ENCODE data around the gene LTBP3.

Gene LTBP3

DNA sequence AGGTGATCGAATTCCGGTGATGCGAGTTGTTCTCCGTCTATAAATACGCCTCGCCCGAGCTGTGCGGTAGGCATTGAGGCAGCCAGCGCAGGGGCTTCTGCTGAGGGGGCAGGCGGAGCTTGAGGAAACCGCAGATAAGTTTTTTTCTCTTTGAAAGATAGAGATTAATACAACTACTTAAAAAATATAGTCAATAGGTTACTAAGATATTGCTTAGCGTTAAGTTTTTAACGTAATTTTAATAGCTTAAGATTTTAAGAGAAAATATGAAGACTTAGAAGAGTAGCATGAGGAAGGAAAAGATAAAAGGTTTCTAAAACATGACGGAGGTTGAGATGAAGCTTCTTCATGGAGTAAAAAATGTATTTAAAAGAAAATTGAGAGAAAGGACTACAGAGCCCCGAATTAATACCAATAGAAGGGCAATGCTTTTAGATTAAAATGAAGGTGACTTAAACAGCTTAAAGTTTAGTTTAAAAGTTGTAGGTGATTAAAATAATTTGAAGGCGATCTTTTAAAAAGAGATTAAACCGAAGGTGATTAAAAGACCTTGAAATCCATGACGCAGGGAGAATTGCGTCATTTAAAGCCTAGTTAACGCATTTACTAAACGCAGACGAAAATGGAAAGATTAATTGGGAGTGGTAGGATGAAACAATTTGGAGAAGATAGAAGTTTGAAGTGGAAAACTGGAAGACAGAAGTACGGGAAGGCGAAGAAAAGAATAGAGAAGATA lies 59.0 kb downstream of the LTBP3 start, which contains the start of gene MALAT1:
TSS of gene MALAT1 (plus strand) at position 69 of the 736 bp plus-strand sequence.
- peak within 1 kb of the TSS; percentile 98 for H2BK120ac ChIP-seq (ENCODE audit: low read depth, low read length)
- H4K5ac ChIP-seq (ENCODE audit: low read length) = peak within 1 kb of the TSS; percentile 36
- peak within 1 kb of the TSS; percentile 99 for H3K27ac ChIP-seq (ENCODE audit: low read depth, low read length)
- peak within 1 kb of the TSS; percentile 99 for H4K8ac ChIP-seq (ENCODE audit: low read depth, low read length)
- H3K79me2 ChIP-seq (ENCODE audit: control insufficient read depth, insufficient read depth, low read length) = peaks cover 44% of the 10 kb centered on the region
- peak within 1 kb of the TSS; percentile 29 for H3K23ac ChIP-seq (ENCODE audit: low read length)
- WGBS (ENCODE audit: extremely low coverage, insufficient coverage, low lambda C conversion rate) = 100% methylated on average over 4 of the region's 24 CpGs
- peak within 1 kb of the TSS; percentile 97 for H2AK5ac ChIP-seq (ENCODE audit: low read length)
- H3K18ac ChIP-seq (ENCODE audit: low read length) = peak within 1 kb of the TSS; percentile 100
- peak within 1 kb of the TSS; percentile 100 for H3K4ac ChIP-seq (ENCODE audit: low read depth, low read length)
- H3K36me3 ChIP-seq (ENCODE audit: control insufficient read depth, insufficient read depth, low read length) = peaks cover 6% of the 10 kb centered on the region
- no peaks in the 10 kb centered on the region for H3K27me3 ChIP-seq (ENCODE audit: insufficient read depth, low read length, poor library complexity)
- H3K4me2 ChIP-seq (ENCODE audit: low read length) = peak within 1 kb of the TSS; percentile 99
- peaks cover 5% of the 10 kb centered on the region for H3K79me1 ChIP-seq (ENCODE audit: low read length)
- H3K4me1 ChIP-seq (ENCODE audit: control insufficient read depth, low read depth, low read length) = peaks cover 9% of the 10 kb centered on the region
- H2BK5ac ChIP-seq (ENCODE audit: low read length) = peak within 1 kb of the TSS; percentile 96
- peak within 1 kb of the TSS; percentile 27 for H2BK15ac ChIP-seq (replicated peaks; ENCODE audit: low read depth)
- H3K56ac ChIP-seq (ENCODE audit: low read length) = peak within 1 kb of the TSS; percentile 99
- H3K4me3 ChIP-seq (ENCODE audit: low read length) = peak within 1 kb of the TSS; percentile 94
- DNase-seq = peak; percentile 96
- peak within 1 kb of the TSS; percentile 99 for H3K9ac ChIP-seq (ENCODE audit: low read length)

DNA sequence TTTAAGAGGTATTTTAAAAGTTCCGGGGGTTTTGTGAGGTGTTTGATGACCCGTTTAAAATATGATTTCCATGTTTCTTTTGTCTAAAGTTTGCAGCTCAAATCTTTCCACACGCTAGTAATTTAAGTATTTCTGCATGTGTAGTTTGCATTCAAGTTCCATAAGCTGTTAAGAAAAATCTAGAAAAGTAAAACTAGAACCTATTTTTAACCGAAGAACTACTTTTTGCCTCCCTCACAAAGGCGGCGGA lies 59.5 kb downstream of the LTBP3 start:
- peaks cover 9% of the 10 kb centered on the region for H3K4me1 ChIP-seq (ENCODE audit: control insufficient read depth, low read depth, low read length)
- H2BK5ac ChIP-seq (ENCODE audit: low read length) = peak overlapping the region; percentile 96
- WGBS (ENCODE audit: extremely low coverage, insufficient coverage, low lambda C conversion rate) = no CpG with 5 or more reads among the region's 6 CpGs
- peak overlapping the region; percentile 98 for H3K9ac ChIP-seq (ENCODE audit: low read length)
- no peak overlapping the region for H2AK5ac ChIP-seq (ENCODE audit: low read length)
- no peak overlapping the region for H3K4me3 ChIP-seq (ENCODE audit: low read length)
- no peaks in the 10 kb centered on the region for H3K27me3 ChIP-seq (ENCODE audit: insufficient read depth, low read length, poor library complexity)
- H4K5ac ChIP-seq (ENCODE audit: low read length) = peak overlapping the region; percentile 36
- no peak for DNase-seq
- H3K23ac ChIP-seq (ENCODE audit: low read length) = no peak overlapping the region
- peak overlapping the region; percentile 99 for H3K56ac ChIP-seq (ENCODE audit: low read length)
- peak overlapping the region; percentile 99 for H3K4me2 ChIP-seq (ENCODE audit: low read length)
- peak overlapping the region; percentile 98 for H2BK120ac ChIP-seq (ENCODE audit: low read depth, low read length)
- peak overlapping the region; percentile 100 for H3K4ac ChIP-seq (ENCODE audit: low read depth, low read length)
- no peak overlapping the region for H4K8ac ChIP-seq (ENCODE audit: low read depth, low read length)
- H3K27ac ChIP-seq (ENCODE audit: low read depth, low read length) = peak overlapping the region; percentile 99
- H3K18ac ChIP-seq (ENCODE audit: low read length) = peak overlapping the region; percentile 100
- H3K79me1 ChIP-seq (ENCODE audit: low read length) = peaks cover 5% of the 10 kb centered on the region
- H3K36me3 ChIP-seq (ENCODE audit: control insufficient read depth, insufficient read depth, low read length) = peaks cover 4% of the 10 kb centered on the region
- peak overlapping the region; percentile 27 for H2BK15ac ChIP-seq (replicated peaks; ENCODE audit: low read depth)
- H3K79me2 ChIP-seq (ENCODE audit: control insufficient read depth, insufficient read depth, low read length) = peaks cover 39% of the 10 kb centered on the region

DNA sequence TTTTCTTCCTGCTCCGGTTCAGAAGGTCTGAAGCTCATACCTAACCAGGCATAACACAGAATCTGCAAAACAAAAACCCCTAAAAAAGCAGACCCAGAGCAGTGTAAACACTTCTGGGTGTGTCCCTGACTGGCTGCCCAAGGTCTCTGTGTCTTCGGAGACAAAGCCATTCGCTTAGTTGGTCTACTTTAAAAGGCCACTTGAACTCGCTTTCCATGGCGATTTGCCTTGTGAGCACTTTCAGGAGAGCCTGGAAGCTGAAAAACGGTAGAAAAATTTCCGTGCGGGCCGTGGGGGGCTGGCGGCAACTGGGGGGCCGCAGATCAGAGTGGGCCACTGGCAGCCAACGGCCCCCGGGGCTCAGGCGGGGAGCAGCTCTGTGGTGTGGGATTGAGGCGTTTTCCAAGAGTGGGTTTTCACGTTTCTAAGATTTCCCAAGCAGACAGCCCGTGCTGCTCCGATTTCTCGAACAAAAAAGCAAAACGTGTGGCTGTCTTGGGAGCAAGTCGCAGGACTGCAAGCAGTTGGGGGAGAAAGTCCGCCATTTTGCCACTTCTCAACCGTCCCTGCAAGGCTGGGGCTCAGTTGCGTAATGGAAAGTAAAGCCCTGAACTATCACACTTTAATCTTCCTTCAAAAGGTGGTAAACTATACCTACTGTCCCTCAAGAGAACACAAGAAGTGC lies 60.0 kb downstream of the LTBP3 start:
- Histone ChIP-seq H3K27me3 (ENCODE audit: insufficient read depth, low read length, poor library complexity) (no peaks in the 10 kb centered on the region), H3K9ac (ENCODE audit: low read length) (peak overlapping the region; percentile 98), H2BK120ac (ENCODE audit: low read depth, low read length) (peak overlapping the region; percentile 98), H3K36me3 (ENCODE audit: control insufficient read depth, insufficient read depth, low read length) (peaks cover 3% of the 10 kb centered on the region), H2BK5ac (ENCODE audit: low read length) (peak overlapping the region; percentile 96), H3K4ac (ENCODE audit: low read depth, low read length) (peak overlapping the region; percentile 100), H3K79me1 (ENCODE audit: low read length) (peaks cover 5% of the 10 kb centered on the region), H3K56ac (ENCODE audit: low read length) (peak overlapping the region; percentile 99), H3K79me2 (ENCODE audit: control insufficient read depth, insufficient read depth, low read length) (peaks cover 35% of the 10 kb centered on the region), H3K4me3 (ENCODE audit: low read length) (peak overlapping the region; percentile 57), H3K18ac (ENCODE audit: low read length) (peak overlapping the region; percentile 100), H3K23ac (ENCODE audit: low read length) (peak overlapping the region; percentile 29), H3K27ac (ENCODE audit: low read depth, low read length) (peak overlapping the region; percentile 99), H2BK15ac (replicated peaks; ENCODE audit: low read depth) (peak overlapping the region; percentile 27), H4K5ac (ENCODE audit: low read length) (peak overlapping the region; percentile 36), H2AK5ac (ENCODE audit: low read length) (peak overlapping the region; percentile 97), H3K4me2 (ENCODE audit: low read length) (peak overlapping the region; percentile 99), H3K4me1 (ENCODE audit: control insufficient read depth, low read depth, low read length) (peaks cover 9% of the 10 kb centered on the region), H4K8ac (ENCODE audit: low read depth, low read length) (peak overlapping the region; percentile 99)
- WGBS (ENCODE audit: extremely low coverage, insufficient coverage, low lambda C conversion rate) = no CpG with 5 or more reads among the region's 24 CpGs
- peak; percentile 70 for DNase-seq

DNA sequence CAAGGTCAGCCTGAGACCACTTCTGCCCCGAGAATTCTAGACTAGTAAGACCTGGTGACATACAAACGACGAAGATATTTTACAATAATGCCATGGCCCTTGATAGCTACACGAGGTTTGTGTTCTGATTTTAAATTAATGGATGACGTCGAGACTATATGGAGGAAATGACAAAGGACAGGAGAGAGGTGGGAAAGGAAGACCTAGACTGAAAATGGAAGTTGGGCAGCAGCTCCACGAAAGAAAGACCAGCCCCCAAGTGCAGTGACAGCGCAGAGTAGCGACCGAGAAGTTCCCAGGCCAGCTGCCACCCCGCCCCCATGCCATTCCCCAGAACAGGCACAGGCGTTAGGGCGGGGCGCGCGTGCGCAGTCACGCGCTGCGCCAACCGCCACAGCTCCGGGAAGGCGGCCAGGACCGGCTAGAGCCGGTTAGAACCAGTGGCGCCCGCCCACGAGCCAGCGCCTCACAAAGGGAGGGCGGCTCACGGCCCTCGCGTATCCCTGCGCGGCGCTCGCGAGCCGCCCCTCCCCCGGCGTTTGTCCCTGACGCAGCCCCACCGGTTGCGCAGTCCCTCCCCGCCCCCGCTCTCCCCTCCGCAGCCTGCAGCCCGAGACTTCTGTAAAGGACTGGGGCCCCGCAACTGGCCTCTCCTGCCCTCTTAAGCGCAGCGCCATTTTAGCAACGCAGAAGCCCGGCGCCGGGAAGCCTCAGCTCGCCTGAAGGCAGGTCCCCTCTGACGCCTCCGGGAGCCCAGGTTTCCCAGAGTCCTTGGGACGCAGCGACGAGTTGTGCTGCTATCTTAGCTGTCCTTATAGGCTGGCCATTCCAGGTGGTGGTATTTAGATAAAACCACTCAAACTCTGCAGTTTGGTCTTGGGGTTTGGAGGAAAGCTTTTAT lies 60.8 kb downstream of the LTBP3 start:
- WGBS (ENCODE audit: extremely low coverage, insufficient coverage, low lambda C conversion rate) = no CpG with 5 or more reads among the region's 61 CpGs
- Histone ChIP-seq H3K36me3 (ENCODE audit: control insufficient read depth, insufficient read depth, low read length) (no peaks in the 10 kb centered on the region), H2BK5ac (ENCODE audit: low read length) (peak overlapping the region; percentile 96)

DNA sequence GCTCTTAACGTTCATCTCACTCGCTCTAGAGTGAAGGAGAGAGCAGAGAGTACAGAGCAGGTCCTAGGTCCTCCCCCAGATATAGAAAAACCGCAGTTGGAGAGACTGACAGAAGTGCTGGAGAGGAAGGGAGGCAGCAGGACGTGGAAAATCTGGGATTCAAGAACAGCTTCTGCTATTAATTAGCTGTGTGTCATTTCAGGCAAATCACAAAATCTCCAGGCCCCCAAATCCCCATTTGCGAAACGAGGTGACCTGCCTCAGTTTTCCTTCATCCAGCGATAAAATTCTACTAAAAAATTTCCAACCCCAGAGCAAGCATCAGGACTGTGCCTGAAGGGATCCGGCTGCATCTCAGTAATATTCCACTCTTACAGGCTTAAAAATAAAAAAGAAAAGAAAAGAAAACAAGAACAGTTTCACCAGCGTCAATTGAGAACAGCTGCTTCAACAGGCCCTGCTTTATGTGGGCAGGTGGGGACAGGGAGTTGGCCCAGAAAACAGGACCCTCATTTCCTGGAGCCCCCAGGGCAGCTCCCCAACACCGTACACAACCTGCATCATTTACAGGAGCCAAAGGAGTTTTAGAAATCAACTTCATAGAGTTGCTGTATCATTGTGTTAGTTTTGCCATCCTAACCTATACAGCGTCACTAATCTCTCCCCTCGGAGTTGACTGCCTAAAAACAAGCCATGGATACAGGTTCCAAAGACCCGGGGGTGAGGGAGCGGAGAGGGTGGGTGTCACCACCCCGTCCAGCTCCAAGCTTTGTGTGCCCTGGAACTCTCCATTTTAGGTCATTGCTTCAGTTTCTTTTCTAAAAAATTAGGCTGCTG lies 61.6 kb downstream of the LTBP3 start:
- Histone ChIP-seq H3K27me3 (ENCODE audit: insufficient read depth, low read length, poor library complexity) (no peaks in the 10 kb centered on the region), H2AK5ac (ENCODE audit: low read length) (peak overlapping the region; percentile 80), H3K36me3 (ENCODE audit: control insufficient read depth, insufficient read depth, low read length) (no peaks in the 10 kb centered on the region), H3K18ac (ENCODE audit: low read length) (peak overlapping the region; percentile 89), H4K8ac (ENCODE audit: low read depth, low read length) (no peak overlapping the region), H3K4me2 (ENCODE audit: low read length) (peak overlapping the region; percentile 39), H3K79me2 (ENCODE audit: control insufficient read depth, insufficient read depth, low read length) (peaks cover 20% of the 10 kb centered on the region), H2BK15ac (replicated peaks; ENCODE audit: low read depth) (peak overlapping the region; percentile 65), H4K5ac (ENCODE audit: low read length) (no peak overlapping the region), H3K56ac (ENCODE audit: low read length) (peak overlapping the region; percentile 81), H3K9ac (ENCODE audit: low read length) (peak overlapping the region; percentile 60), H2BK5ac (ENCODE audit: low read length) (peak overlapping the region; percentile 76), H3K23ac (ENCODE audit: low read length) (no peak overlapping the region), H3K27ac (ENCODE audit: low read depth, low read length) (peak overlapping the region; percentile 78), H2BK120ac (ENCODE audit: low read depth, low read length) (peak overlapping the region; percentile 83), H3K4me3 (ENCODE audit: low read length) (no peak overlapping the region), H3K79me1 (ENCODE audit: low read length) (peaks cover 5% of the 10 kb centered on the region), H3K4me1 (ENCODE audit: control insufficient read depth, low read depth, low read length) (peaks cover 19% of the 10 kb centered on the region), H3K4ac (ENCODE audit: low read depth, low read length) (peak overlapping the region; percentile 94)
- no CpG with 5 or more reads among the region's 15 CpGs for WGBS (ENCODE audit: extremely low coverage, insufficient coverage, low lambda C conversion rate)
- no peak for DNase-seq

More for the DNA sequence above, 60.8 kb downstream of the LTBP3 start:
- H3K56ac ChIP-seq (ENCODE audit: low read length) = peak overlapping the region; percentile 99
- H4K5ac ChIP-seq (ENCODE audit: low read length) = peak overlapping the region; percentile 36
- H3K79me1 ChIP-seq (ENCODE audit: low read length) = peaks cover 5% of the 10 kb centered on the region
- H3K9ac ChIP-seq (ENCODE audit: low read length) = peak overlapping the region; percentile 98
- H3K27me3 ChIP-seq (ENCODE audit: insufficient read depth, low read length, poor library complexity) = no peaks in the 10 kb centered on the region
- DNase-seq = peak; percentile 99
- H3K4me3 ChIP-seq (ENCODE audit: low read length) = peak overlapping the region; percentile 57
- H3K4ac ChIP-seq (ENCODE audit: low read depth, low read length) = peak overlapping the region; percentile 100
- H4K8ac ChIP-seq (ENCODE audit: low read depth, low read length) = peak overlapping the region; percentile 99
- peak overlapping the region; percentile 99 for H3K4me2 ChIP-seq (ENCODE audit: low read length)
- peak overlapping the region; percentile 98 for H2BK120ac ChIP-seq (ENCODE audit: low read depth, low read length)
- H3K27ac ChIP-seq (ENCODE audit: low read depth, low read length) = peak overlapping the region; percentile 99
- peak overlapping the region; percentile 27 for H2BK15ac ChIP-seq (replicated peaks; ENCODE audit: low read depth)
- H3K23ac ChIP-seq (ENCODE audit: low read length) = peak overlapping the region; percentile 99
- H2AK5ac ChIP-seq (ENCODE audit: low read length) = peak overlapping the region; percentile 97
- peak overlapping the region; percentile 100 for H3K18ac ChIP-seq (ENCODE audit: low read length)
- H3K79me2 ChIP-seq (ENCODE audit: control insufficient read depth, insufficient read depth, low read length) = peaks cover 27% of the 10 kb centered on the region
- H3K4me1 ChIP-seq (ENCODE audit: control insufficient read depth, low read depth, low read length) = peaks cover 12% of the 10 kb centered on the region

All from mesendoderm (in vitro differentiated cells).